ENCODE data around the gene CAP2.
"Not testable (repeated sequence)": the region's sequence is repeated elsewhere in the genome, so short reads cannot be mapped to it uniquely, and the experiment has no call there.

CAP2 gene

GRCh38 chr6:17501982-17502704 lies 108.7 kb downstream of the CAP2 start:
- DNase-seq (ENCODE audit: low read depth in 2 of 2): no peak

DNA sequence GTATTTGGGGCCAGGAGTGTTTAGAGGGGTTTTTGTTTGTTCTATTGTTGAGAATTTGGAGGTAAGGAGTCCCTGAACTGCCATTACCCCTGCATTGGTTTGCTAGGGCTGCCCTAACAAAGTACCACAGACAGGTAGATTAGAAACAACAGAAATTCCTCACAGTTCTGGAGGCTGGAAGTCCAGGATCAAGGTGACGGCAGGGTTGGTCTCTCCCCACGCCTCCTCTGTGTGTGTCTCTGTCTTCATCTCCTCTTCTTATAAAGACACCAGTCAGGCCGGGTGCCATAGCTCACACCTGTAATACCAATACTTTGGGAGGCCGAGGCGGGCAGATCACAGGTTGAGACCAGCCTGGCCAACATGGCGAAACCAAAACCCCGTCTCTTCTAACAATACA lies 109.7 kb downstream of the CAP2 start:
- no peak for DNase-seq (ENCODE audit: low read depth in 2 of 2)

DNA sequence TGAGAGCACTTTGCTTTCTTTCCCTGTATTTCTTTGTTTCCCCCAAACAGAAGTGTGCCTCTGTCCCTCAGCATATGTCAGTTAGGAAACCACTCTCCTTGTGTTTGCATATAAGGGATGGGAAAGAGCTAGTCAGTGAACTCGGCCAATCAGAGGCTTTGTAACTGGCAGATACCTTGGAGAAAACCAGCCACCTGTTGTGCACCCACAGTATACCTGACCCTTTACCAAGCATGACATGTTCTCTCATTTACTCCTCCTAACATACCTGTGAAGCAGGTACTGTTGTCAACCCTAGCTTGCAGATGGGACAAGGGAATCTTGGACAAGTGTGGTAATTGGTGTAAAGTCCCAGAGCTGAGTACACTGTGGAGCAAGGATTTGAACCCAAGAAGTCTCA lies 110.6 kb downstream of the CAP2 start:
- DNase-seq (ENCODE audit: low read depth in 2 of 2): no peak

DNA sequence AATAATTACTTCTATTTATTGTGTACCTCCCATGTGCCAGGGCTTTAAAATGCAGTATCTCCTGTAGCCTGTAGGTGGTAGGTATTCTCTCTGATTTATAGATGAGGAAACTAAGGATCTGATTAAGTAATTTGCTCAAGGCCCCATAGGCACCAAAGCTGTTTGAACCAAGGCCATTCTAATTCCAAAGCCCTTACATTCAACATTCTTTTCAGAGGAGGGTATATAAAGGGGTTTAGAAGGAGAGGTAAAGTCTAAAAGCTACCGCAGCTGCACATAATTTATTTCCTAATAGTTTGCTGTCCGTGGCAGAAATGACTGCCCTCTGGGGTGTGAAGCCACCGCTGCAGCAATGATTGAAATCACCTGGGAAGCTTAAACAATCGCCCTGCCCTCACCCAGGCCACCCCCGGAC lies 111.7 kb downstream of the CAP2 start:
- no peak for DNase-seq (ENCODE audit: low read depth in 2 of 2)

DNA sequence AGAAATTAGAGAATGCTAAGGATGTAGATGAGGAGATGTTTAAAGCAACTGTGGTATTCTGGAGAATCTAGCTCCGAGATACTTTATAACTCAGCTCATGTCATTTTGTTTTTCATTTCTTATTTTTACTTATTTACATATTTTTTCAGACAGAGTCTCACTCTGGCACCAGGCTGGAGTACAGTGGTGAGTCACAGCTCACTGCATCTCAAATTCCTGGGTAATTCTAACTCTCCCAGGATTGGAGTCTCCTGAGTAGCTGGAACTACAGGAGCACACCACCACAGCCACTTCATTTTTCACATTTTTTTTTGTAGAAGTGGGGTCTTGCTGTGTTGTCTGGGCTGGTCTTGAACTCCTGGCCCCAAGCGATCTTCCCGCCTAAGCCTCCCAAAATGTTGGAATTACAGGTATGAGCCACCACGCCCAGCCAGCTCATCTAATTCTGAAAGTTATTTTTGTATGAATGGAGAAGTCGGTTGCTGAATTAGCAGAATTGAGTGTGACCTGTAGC lies 112.4 kb downstream of the CAP2 start:
- no peak for DNase-seq (ENCODE audit: low read depth in 2 of 2)

GRCh38 chr6:17506531-17506930 lies 113.1 kb downstream of the CAP2 start:
- DNase-seq (ENCODE audit: low read depth in 2 of 2): no peak

GRCh38 chr6:17506962-17507361 lies 113.6 kb downstream of the CAP2 start:
- no peak for DNase-seq (ENCODE audit: low read depth in 2 of 2)

DNA sequence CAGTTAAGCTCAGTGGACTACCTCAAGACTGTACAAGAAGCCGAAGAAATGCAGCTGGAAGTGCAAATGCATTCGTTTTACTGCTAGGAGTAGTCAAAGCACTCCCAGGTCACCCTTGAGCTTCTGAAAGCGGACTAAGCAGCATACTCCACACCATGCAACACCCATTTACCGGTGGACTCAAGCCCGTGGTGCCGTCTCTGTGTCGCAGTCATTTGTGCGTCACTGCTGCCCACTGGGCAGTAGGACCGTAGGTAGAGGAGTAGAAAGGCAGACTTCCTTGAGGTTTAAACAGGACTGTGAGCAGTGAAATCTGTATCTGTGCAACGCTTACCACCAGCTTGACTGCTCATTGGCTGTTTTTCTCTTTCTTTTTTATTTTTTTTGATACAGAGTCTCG lies 117.7 kb downstream of the CAP2 start:
- DNase-seq (ENCODE audit: low read depth in 2 of 2): no peak

DNA sequence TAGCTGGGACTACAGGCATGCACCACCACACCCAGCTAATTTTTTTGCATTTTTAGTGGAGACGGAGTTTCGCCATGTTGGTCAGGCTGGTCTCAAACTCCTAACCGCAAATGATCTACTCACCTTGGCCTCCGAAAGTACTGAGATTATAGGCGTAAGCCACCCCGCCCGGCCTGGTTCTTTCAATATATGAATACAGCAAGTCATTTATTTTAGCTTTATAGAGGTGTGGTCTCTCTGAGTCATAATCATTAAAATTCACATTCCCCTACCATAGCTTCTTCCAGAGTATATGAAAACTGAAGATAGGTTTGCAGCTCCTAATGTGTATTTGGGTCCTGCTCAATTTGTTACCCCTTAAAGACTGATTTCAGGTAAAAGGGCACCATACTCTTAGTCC lies 118.2 kb downstream of the CAP2 start:
- no peak for DNase-seq (ENCODE audit: low read depth in 2 of 2)

- no peak for DNase-seq (ENCODE audit: low read depth in 2 of 2)
These were observed 125.7 kb downstream of the CAP2 start for GRCh38 chr6:17519120-17519519.

- no peak for DNase-seq (ENCODE audit: low read depth in 2 of 2)
These were observed 132.2 kb downstream of the CAP2 start for GRCh38 chr6:17525637-17526036.

DNA sequence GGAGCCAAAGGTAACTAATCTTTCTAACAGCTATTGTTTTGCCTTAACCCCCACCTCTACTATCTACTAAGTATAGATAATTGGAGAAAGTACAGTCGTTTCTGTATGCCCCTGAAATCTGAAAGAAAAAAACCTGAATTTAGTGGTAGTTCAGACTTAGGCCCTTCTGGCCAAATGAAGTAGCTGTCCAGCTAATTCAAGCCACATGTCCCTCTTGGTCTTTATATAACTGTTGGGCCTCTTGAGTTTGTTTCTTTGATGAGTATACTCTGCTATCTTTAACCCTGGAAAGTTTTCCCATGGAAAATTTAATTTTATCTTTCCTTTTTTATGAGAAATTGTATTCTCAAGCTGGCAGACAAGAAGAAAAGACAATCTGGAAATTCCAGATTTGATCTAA lies 133.7 kb downstream of the CAP2 start:
- no peak for DNase-seq (ENCODE audit: low read depth in 2 of 2)

DNA sequence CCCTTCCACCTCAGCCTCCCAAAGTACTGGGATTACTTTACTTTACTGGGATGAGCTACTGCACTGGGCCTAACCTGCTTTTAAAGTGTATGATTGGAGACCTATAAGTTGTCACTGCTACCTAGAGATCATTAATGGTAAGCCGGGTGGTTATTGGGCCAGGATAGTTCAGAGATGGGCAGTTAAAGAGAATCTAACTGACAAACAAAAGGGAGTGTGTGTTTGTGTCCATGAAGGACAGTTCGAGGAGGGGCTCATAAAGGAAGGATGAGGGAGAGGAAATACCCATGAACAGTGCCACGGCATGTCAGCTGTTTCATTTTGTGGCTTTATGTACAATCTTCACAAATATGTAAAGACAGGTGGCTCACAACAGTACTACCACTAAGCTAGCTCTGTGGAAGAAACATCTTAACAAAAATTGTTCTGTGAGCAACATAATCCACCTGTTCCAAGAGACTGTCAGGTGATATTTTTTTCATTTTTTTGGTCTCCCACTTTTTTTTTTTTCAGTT lies 137.0 kb downstream of the CAP2 start:
- DNase-seq (ENCODE audit: low read depth in 2 of 2): no peak

- DNase-seq (ENCODE audit: low read depth in 2 of 2): no peak
These were observed 143.2 kb downstream of the CAP2 start for GRCh38 chr6:17536586-17536985.

- DNase-seq (ENCODE audit: low read depth in 2 of 2): no peak
These were observed 148.8 kb downstream of the CAP2 start for GRCh38 chr6:17542243-17542642.

- not testable (repeated sequence) for DNase-seq (ENCODE audit: low read depth in 2 of 2)
These were observed 152.3 kb downstream of the CAP2 start for GRCh38 chr6:17545681-17546080.

- DNase-seq (ENCODE audit: low read depth in 2 of 2): no peak
These were observed 158.1 kb downstream of the CAP2 start for GRCh38 chr6:17551383-17551958.

GRCh38 chr6:17552861-17553260 lies 159.5 kb downstream of the CAP2 start:
- no peak for DNase-seq (ENCODE audit: low read depth in 2 of 2)

GRCh38 chr6:17556014-17556413 lies 162.6 kb downstream of the CAP2 start:
- no peak for DNase-seq (ENCODE audit: low read depth in 2 of 2)

- no peak for DNase-seq (ENCODE audit: low read depth in 2 of 2)
These were observed 169.2 kb downstream of the CAP2 start for GRCh38 chr6:17562636-17563035.

DNA sequence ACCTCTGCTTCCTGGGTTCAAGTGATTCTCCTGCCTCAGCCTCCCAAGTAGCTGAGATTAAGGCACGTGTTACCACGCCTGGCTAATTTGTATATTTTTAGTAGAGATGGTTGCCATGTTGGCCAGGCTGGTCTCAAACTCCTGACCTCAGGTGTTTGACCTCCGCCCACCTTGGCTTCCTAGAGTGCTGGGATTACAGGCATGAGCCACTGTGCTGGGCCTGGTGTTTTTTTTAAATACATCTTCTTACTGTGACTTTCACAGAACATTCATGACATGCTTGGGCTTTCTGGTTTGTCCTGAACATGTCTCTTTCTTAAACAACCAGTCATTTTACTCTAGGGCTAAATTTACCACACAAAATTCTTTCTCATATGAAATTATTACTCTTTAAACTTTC lies 172.0 kb downstream of the CAP2 start:
- no peak for DNase-seq (ENCODE audit: low read depth in 2 of 2)

DNA sequence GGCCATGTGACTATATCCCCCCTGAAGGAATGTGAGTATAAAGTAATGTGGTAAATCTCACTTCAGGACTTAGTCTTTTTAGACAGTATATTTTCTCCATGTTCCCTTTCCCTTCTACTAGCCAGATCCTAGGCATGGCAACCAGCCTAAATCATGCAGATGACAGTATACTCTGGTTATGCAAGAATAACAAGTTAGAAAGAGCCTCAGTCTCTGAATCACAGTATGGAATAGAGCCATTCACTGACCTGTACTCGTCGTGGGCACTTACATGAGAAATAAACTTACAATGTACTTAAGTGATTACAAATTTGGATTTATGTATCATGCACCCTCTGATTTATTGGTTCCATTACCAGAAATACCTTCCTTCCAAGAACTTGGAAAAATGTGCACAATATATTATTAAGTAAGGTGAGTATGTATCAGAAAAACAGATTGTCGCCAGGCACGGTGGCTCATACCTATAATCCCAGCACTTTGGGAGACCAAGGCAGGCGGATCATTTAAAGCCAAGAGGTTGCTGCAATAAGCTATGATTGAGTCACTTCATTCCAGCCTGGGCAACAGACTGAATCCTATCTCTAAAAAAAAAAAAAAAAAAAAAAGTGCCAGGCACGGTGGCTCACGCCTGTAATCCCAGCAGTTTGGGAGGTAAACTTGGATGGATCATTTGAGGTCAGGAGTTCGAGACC lies 181.6 kb downstream of the CAP2 start:
- DNase-seq (ENCODE audit: low read depth in 2 of 2): no peak

DNA sequence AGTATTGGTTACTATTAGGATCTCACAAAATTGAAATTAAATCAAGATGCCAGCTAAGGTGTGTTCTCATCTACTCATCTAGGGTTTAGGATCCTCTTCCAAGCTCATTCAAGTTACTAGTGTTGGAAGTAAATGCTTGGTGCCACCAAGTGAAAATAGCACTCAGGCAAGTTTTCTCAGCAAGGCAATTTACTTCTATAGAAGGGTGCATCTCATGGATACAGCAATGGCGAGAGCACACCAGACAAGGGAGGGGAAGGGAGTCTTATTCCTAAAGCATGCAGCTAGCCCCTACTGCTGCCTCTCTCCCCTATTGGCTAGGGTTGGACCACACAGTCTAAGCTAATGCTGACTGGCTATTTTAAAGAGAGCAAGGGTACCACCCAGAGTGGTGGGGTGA lies 183.7 kb downstream of the CAP2 start:
- no peak for DNase-seq (ENCODE audit: low read depth in 2 of 2)

Data from stimulated activated CD8-positive, alpha-beta memory T cell treated with anti-CD3 and anti-CD28 coated beads, Interleukin-7, amount 100 ng/mL, for 4 hours (primary cell).